GM19452 (cell line): ENCODE data around the gene C1orf53.
"Not testable (repeated sequence)": the region's sequence is repeated elsewhere in the genome, so short reads cannot be mapped to it uniquely, and the experiment has no call there.

Experiments
- ATAC-seq: cut with Tn5 transposase; IDR thresholded peaks from one replicate; pipeline ENCODE4 v1.9.1; 2021; ENCODE audit not compliant: unreplicated experiment

C1orf53 gene

GRCh38 chr1:197920414-197921117 lies 18.1 kb downstream of the C1orf53 start:
- ATAC-seq: no peak

GRCh38 chr1:197921235-197922069 lies 19.0 kb downstream of the C1orf53 start:
- no peak for ATAC-seq

- ATAC-seq: no peak
Measured at GRCh38 chr1:197922070-197922390, 19.6 kb downstream of the C1orf53 start.

GRCh38 chr1:197923038-197923437 lies 20.6 kb downstream of the C1orf53 start:
- ATAC-seq: no peak

GRCh38 chr1:197924516-197925123 lies 22.2 kb downstream of the C1orf53 start:
- ATAC-seq: no peak

- ATAC-seq: no peak
Measured at GRCh38 chr1:197927908-197928665, 25.7 kb downstream of the C1orf53 start.

GRCh38 chr1:197928849-197929336 lies 26.5 kb downstream of the C1orf53 start:
- ATAC-seq: no peak

- no peak for ATAC-seq
Measured at GRCh38 chr1:197933016-197933415, 30.6 kb downstream of the C1orf53 start.

GRCh38 chr1:197933647-197934046 lies 31.2 kb downstream of the C1orf53 start:
- no peak for ATAC-seq

- no peak for ATAC-seq
Measured at GRCh38 chr1:197937381-197937780, 35.0 kb downstream of the C1orf53 start.

GRCh38 chr1:197937892-197938291 lies 35.5 kb downstream of the C1orf53 start:
- no peak for ATAC-seq

GRCh38 chr1:197939159-197939980 lies 36.9 kb downstream of the C1orf53 start:
- not testable (repeated sequence) for ATAC-seq

- ATAC-seq: no peak
Measured at GRCh38 chr1:197942042-197942441, 39.6 kb downstream of the C1orf53 start.

GRCh38 chr1:197944485-197944884 lies 42.1 kb downstream of the C1orf53 start:
- no peak for ATAC-seq

GRCh38 chr1:197948926-197949899 lies 46.8 kb downstream of the C1orf53 start:
- no peak for ATAC-seq

- ATAC-seq: no peak
Measured at GRCh38 chr1:197951089-197951488, 48.7 kb downstream of the C1orf53 start.

- ATAC-seq: no peak
Measured at GRCh38 chr1:197951617-197952175, 49.3 kb downstream of the C1orf53 start.

- ATAC-seq: not testable (repeated sequence)
Measured at GRCh38 chr1:197953472-197953871, 51.0 kb downstream of the C1orf53 start.
